Lower lobe of right lung (tissue), 2 donors: ENCODE results near the gene KCP. TPM values are rescaled to one million over a fixed set of nuclear protein-coding genes. Genes with fewer than 3 reads are reported as not detected.

Source experiments
- ATAC-seq, 2 donors: fragments of 200-7000 bp; cut with Tn5 transposase; one replicate each; pipeline ENCODE4 v1.9.1; 2020 to 2022; ENCODE audit warnings: mild to moderate bottlenecking in 2 of 2, moderate library complexity in 2 of 2
- DNase-seq: peaks from one replicate; pipeline ENCODE4 v3.0.0-alpha.2; 2020
- H3K27ac ChIP-seq: fragments of 200-600 bp; one replicate; pipeline ENCODE4 v1.8.0; 2022
- H3K27me3 ChIP-seq: fragments of 200-600 bp; one replicate; pipeline ENCODE4 v1.8.0; 2022; ENCODE audit warnings: low read depth
- H3K36me3 ChIP-seq: fragments of 200-600 bp; one replicate; pipeline ENCODE4 v1.8.0; 2022; ENCODE audit warnings: mild to moderate bottlenecking
- H3K4me1 ChIP-seq: fragments of 200-600 bp; one replicate; pipeline ENCODE4 v1.8.0; 2022
- H3K4me3 ChIP-seq: fragments of 200-600 bp; one replicate; pipeline ENCODE4 v1.8.0; 2022; ENCODE audit warnings: mild to moderate bottlenecking
- H3K9me3 ChIP-seq: fragments of 200-600 bp; one replicate; pipeline ENCODE4 v1.8.0; 2022
- CTCF ChIP-seq: fragments of 200-600 bp; IDR thresholded peaks from one replicate; pipeline ENCODE4 v1.8.0; 2022; ENCODE audit warnings: antibody characterized with exemption, mild to moderate bottlenecking
- intact Hi-C: fragments of 100-400 bp; cut with DNase I; formaldehyde crosslinking; loops from one replicate; pipeline ENCODE4 v1.11.0; 2022
- total RNA-seq: library from RNA; stranded (reverse); fragmentation: NEBNext Ultra II Directional; extraction: Animal tissue kit (Norgen Biotek cat#: 25700); gene quantifications from one replicate; pipeline ENCODE4 v1.2.1, GENCODE V29; 2021
- donor health status: DM: no; HTN: yes; CAD: no; lungs with severe emphysema.

Gene KCP
- total RNA-seq, 1 donor from 2014 or later = 1.3 TPM

DNA sequence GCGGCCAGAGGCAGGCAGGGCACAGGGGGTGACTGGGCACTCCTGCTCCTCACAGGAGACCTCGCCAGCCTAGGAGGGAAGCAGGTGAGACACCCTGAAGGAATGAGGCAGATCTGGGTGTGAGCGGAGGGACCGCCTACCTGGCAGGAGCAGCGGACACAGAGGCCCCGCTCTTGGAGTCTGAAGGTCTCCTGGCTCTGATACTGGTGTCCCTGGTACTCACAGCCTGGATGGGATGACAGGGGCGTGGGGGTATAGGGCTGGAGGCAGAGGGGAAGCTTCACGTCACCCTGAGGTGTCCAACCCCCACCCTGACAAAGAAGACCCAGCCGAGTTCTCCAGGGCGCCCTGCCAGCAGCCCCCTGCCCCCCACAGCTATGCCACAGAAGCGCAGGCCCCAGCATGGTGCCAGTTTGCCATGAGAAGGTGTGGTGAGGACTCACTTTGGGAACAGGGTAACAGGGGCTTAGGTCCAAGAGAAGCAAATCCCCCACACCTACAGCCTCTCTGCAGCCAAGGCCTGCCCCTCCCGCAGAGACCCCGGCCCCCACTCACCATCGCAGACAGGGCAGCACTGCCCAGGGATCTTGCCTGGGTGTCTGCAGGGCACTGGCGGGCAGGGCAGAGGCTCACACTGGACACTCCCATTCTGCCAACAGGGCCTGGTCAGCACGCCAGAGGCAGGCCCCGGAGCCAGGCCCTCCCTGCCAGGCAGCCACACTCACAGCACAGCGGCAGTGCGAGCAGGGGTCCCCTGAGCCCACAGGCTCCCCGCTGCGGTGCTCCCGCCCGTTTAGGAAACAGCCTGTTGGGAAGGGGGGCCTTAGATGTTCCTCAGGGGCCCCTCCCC is 17.0 kb downstream of the KCP start:
- ATAC-seq (peak in 1 of 2 donors; percentile 59), DNase-seq (no peak)
- Histone ChIP-seq H3K9me3 (no peaks in the 10 kb centered on the region), H3K27me3 (peaks cover 22% of the 10 kb centered on the region), H3K4me1 (peaks cover 6% of the 10 kb centered on the region), H3K27ac (no peak overlapping the region), H3K36me3 (no peaks in the 10 kb centered on the region), H3K4me3 (no peak overlapping the region)
- intact Hi-C loops = no loop called here
- TF ChIP-seq CTCF = no peak

DNA sequence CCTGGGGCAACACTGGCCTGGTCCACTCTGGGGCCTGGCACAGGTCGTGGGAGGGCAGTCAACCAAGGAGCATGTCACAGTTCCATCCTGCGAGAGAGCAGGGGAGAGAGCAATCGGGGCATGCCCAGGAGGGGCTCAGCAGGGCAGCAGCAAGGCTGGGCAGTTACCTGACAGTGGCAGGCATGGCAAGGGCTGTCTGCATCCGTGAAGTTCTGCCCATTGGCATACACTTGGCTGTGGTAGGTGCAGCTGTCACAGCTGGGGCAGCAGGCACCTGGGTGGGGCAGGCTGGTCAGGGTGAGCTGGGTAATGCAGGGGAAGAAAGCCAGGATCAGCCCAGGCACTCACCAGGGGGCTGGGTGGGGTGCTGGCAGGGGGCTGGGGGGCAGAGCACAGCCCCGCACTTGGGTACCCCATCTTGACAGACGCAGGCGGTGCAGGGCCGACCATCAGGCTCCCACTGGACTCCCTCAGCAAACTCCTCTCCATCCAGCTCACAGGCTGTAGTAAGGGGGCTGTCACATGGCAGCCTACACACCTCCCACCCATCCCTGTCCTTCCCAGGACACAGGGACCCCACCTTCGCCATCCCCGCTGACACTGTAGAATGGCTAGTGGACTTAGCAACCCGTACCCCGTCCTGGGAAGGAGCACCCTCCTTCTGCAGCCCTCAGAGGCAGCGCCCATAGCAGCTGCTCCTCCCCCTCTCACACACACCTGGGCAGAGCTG is 17.8 kb downstream of the KCP start:
- ATAC-seq (peak in 1 of 2 donors; percentile 5), DNase-seq (no peak)
- Histone ChIP-seq H3K36me3 (no peaks in the 10 kb centered on the region), H3K4me1 (peaks cover 6% of the 10 kb centered on the region), H3K9me3 (no peaks in the 10 kb centered on the region), H3K27ac (no peak overlapping the region), H3K4me3 (no peak overlapping the region), H3K27me3 (peaks cover 22% of the 10 kb centered on the region)
- intact Hi-C loops = no loop called here
- no peak for TF ChIP-seq CTCF

GRCh38 chr7:128891942-128892269 is 18.6 kb downstream of the KCP start:
- no peak overlapping the region for H3K27ac ChIP-seq
- no peaks in the 10 kb centered on the region for H3K9me3 ChIP-seq
- DNase-seq (no peak), ATAC-seq (no peak)
- peaks cover 6% of the 10 kb centered on the region for H3K4me1 ChIP-seq
- no peak for TF ChIP-seq CTCF
- intact Hi-C loops = no loop called here
- peaks cover 22% of the 10 kb centered on the region for H3K27me3 ChIP-seq
- no peak overlapping the region for H3K4me3 ChIP-seq
- no peaks in the 10 kb centered on the region for H3K36me3 ChIP-seq

DNA sequence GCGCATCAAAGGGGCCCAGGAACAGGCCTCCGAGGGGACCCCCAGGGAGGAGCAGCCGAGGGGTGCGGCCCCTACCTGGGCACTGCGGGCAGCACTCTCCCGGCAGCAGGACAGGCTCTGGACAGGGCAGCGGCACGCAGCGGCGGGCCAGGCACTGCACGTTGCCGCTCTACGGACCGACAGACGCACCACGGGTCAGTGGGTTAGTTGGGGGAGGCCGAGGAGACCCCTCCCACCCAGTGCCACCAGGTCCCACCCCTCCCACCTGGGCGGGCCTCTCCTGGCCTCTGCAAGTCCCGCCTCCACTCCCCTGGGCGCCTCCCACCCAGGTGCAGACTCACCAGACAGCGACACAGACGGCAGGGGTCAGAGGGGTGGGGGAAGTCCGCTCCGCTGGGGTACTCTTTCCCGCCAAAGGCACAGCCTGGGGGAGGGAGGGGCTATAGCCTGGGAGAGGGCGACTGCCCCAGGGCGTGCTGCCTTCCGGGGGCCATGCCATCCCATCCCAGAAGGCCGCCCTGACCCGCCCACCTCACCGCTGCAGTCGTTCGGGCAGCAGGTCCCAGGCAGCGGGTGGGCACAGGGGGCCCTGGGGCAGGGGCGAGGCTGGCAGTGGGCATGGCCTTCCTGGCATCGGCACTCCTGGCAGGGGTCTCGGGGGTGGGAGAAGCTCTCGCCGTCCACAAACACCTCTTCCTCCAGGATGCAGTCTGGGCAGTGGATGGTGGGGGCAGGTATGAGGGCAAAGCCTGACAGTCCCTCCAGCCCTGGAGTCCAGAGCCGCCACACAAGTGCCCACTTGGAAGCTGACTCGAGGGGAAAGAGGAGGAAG is 19.2 kb downstream of the KCP start:
- Histone ChIP-seq H3K27ac (no peak overlapping the region), H3K4me1 (peaks cover 6% of the 10 kb centered on the region), H3K27me3 (peaks cover 22% of the 10 kb centered on the region), H3K36me3 (no peaks in the 10 kb centered on the region), H3K4me3 (peak overlapping the region; percentile 43), H3K9me3 (no peaks in the 10 kb centered on the region)
- ATAC-seq (peak; percentile 20 to 29), DNase-seq (no peak)
- intact Hi-C loops = no loop called here
- peak; percentile 6 for TF ChIP-seq CTCF

GRCh38 chr7:128890306-128891109 is 20.0 kb downstream of the KCP start:
- H3K27ac ChIP-seq = no peak overlapping the region
- peaks cover 22% of the 10 kb centered on the region for H3K27me3 ChIP-seq
- ATAC-seq = peak; percentile 35 to 43
- H3K36me3 ChIP-seq = no peaks in the 10 kb centered on the region
- H3K4me3 ChIP-seq = peak overlapping the region; percentile 43
- H3K9me3 ChIP-seq = no peaks in the 10 kb centered on the region
- no peak for TF ChIP-seq CTCF
- intact Hi-C loops = no loop called here
- H3K4me1 ChIP-seq = peaks cover 6% of the 10 kb centered on the region
- DNase-seq = no peak
